ENCODE data around the gene SLC6A8.
"Not testable (repeated sequence)": the region's sequence is repeated elsewhere in the genome, so short reads cannot be mapped to it uniquely, and the experiment has no call there.

The SLC6A8 gene

DNA sequence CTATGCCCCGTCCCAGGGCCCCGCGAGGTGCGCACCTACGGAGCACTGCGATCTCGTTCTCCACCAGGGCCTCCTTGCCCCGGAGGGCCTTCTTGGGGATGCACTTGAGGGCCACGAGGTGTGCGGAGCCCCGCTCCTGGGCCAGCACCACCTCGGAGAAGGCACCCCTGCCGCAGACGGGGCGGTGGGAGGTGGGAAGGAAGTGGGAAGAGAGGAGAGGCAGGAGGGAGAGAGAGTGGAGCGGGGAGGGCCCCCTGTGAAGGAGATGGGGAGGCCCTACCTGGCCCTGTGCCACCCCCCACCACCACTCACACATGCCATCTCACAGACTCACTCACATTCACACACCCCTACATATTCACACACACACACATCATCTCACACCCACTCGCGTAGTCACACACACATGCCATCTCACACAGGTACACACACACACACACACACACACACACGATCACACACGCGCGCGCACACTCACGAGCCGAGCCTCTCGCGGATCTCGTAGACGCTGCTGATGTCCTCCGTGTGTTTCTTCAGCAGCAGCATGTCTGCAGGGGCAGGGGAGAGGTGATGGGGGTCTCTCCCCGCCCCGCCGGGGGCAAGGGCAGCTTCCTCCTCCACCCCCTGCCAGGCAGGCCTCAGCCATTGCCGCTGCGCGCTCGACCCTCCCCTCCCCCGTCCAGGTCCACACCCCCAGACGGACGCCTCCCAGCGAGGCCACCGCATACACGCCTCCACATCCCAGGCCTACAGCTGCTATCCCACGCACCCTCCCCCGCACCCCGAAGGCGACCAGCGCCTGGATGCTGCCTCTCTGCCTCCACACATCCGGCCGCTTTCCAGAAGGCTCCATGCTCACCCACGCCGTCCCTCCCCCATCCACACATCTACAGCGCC lies 14.9 kb upstream of the SLC6A8 start:
- no peak for TF ChIP-seq CTCF (IDR thresholded peaks at IDR 0.05; ENCODE audit: insufficient read depth, low read depth, low read length, missing control alignments)
- no peak for DNase-seq (ENCODE audit: low read depth)
- no peak overlapping the region for H3K4me3 ChIP-seq (ENCODE audit: low read depth, low read length)

DNA sequence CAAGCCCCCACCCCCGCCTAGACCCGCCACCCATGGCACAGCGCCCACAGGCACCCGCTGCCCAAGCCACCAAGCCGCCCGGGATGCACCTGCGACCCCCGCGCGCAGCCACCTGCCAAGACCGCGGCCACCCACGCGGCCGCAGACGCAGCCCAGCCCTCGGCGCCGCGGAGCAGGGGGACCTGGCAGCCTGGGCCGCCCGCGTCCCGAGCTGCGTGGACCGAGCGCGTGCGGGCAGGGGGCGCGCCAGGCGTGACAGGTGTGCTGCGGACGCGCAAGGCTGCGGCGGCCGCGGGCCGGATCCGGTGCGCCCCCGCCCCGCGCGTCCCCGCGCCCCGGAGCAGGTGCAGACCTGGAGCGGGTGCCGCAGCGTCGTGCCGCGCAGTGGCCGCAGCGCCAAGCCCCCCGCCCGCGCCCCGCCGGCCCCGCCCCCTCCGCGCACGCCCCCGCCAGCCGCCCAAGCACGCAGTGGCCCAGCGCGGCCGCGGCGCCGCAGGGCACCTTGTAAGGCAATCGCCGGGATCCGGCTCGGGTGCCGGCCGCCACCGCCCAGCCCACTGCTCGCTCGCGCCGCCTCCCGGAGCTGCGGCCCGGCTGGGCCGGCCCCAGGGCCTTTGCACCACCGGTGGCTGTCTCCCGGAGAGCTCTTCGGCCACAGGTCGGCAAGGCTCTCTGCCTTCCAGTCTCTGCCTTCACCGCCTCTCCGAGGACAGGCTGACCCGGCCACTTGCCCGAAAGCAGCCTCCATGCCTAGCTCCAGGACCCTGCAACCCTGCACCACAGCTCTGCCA lies 14.1 kb upstream of the SLC6A8 start, which contains the start of gene PNCK:
Gene PNCK, minus strand, starts transcription at position 386 of the 791 bp plus-strand sequence. CDS start 737 bp downstream, outside the sequence.
- H3K4me3 ChIP-seq (ENCODE audit: low read depth, low read length): no peak within 1 kb of the TSS
- no peak for DNase-seq (ENCODE audit: low read depth)
- no peak for TF ChIP-seq CTCF (IDR thresholded peaks at IDR 0.05; ENCODE audit: insufficient read depth, low read depth, low read length, missing control alignments)

GRCh38 chrX:153674219-153674851 lies 13.4 kb upstream of the SLC6A8 start:
- no peak overlapping the region for H3K4me3 ChIP-seq (ENCODE audit: low read depth, low read length)
- no peak for TF ChIP-seq CTCF (IDR thresholded peaks at IDR 0.05; ENCODE audit: insufficient read depth, low read depth, low read length, missing control alignments)
- no peak for DNase-seq (ENCODE audit: low read depth)

GRCh38 chrX:153681175-153681574 lies 6.6 kb upstream of the SLC6A8 start:
- H3K4me3 ChIP-seq (ENCODE audit: low read depth, low read length): no peak overlapping the region
- DNase-seq (ENCODE audit: low read depth): no peak
- no peak for TF ChIP-seq CTCF (IDR thresholded peaks at IDR 0.05; ENCODE audit: insufficient read depth, low read depth, low read length, missing control alignments)

DNA sequence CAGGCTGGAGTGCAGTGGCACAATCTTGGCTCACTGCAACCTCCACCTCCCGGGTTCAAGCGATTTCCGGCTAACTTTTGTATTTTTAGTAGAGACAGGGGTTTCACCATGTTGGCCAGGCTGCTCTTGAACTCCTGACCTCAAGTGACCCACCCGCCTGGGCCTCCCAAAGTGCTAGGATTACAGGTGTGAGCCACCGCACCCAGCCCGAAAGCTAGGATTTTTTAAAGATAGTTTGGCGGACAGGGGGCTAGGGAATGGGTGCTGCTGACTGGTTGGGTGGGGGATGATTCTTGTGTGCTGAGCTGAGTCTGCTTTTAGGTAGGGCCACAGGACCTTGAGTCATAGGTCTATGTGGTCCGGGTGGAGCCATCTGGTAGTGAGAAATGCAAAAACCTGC lies 4.2 kb upstream of the SLC6A8 start:
- not testable (repeated sequence) for DNase-seq (ENCODE audit: low read depth); H3K4me3 ChIP-seq (ENCODE audit: low read depth, low read length)

GRCh38 chrX:153684467-153685155 lies 3.1 kb upstream of the SLC6A8 start:
- no peak for DNase-seq (ENCODE audit: low read depth)
- no peak for TF ChIP-seq CTCF (IDR thresholded peaks at IDR 0.05; ENCODE audit: insufficient read depth, low read depth, low read length, missing control alignments)
- no peak overlapping the region for H3K4me3 ChIP-seq (ENCODE audit: low read depth, low read length)
